Stimulated activated CD8-positive, alpha-beta memory T cell treated with anti-CD3 and anti-CD28 coated beads, Interleukin-12 subunit alpha, Interleukin-12 subunit beta, amount 100 ng/mL, for 24 hours (primary cell): ENCODE data around the gene CP.

Experiments used
- DNase-seq: peaks from one replicate; pipeline ENCODE4 v3.0.0-alpha.2; 2020; ENCODE audit errors: extremely low read depth

CP gene

DNA sequence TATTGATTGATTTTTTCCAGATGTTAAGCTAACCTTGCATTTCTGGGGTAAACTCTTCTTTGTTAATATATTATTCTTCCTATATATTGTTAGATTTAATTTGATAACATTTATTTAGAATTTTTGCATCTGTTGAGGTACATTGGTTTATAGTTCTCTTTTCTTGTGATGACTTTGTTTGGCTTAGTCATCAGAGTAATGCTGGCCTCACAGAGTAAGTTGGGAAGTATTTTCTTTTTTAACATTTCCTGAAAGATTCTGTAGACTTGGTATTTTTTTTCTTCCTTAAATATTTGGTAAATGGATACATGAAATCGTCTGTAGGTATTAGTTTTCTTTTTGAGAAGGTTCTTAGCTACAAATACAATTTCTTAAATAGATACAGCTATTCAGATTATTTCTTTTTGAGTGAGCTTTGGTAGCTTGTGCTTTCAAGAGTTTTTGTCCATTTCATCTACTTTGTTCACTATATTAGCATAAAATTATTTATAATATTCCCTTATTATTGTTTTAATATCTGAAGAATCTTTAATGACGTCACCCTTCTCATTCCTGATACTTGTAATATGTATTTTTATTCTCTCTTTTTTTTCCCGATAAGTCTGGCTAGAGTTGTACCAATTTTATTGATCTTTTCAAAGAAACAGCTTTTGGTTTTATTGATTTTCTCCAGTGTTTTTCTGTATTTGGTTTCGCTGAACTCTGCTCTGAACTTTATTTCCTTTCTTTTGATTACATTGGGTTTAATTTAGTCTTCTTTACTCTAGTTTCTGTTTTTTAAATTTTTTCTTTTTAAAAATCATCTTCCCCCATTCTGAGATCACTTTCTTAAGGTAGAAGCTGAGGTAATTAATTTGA lies 98.7 kb downstream of the CP start:
- no peak for DNase-seq
